HK-2 (cell line): Measurements from ENCODE around the gene NDUFA11.
"Not testable (repeated sequence)": the region's sequence is repeated elsewhere in the genome, so short reads cannot be mapped to it uniquely, and the experiment has no call there.

Source experiments
- DNase-seq: peaks from one replicate; pipeline ENCODE4 v3.0.0-alpha.2; 2018; ENCODE audit not compliant: unreplicated experiment

Gene NDUFA11

GRCh38 chr19:5890099-5890498 lies 13.5 kb downstream of the NDUFA11 start:
- no peak for DNase-seq

- DNase-seq = no peak
These were observed 14.2 kb downstream of the NDUFA11 start for GRCh38 chr19:5889288-5889971.

GRCh38 chr19:5884065-5884811 lies 19.4 kb downstream of the NDUFA11 start:
- not testable (repeated sequence) for DNase-seq

GRCh38 chr19:5883157-5883873 lies 20.3 kb downstream of the NDUFA11 start:
- not testable (repeated sequence) for DNase-seq

GRCh38 chr19:5882421-5882968 lies 21.1 kb downstream of the NDUFA11 start:
- DNase-seq = no peak

- DNase-seq = no peak
These were observed 21.9 kb downstream of the NDUFA11 start for GRCh38 chr19:5881543-5882299.

- peak; percentile 86 for DNase-seq
These were observed 22.9 kb downstream of the NDUFA11 start for GRCh38 chr19:5880604-5881078.

- no peak for DNase-seq
These were observed 23.4 kb downstream of the NDUFA11 start for GRCh38 chr19:5880196-5880595.

GRCh38 chr19:5877882-5878281 lies 25.7 kb downstream of the NDUFA11 start:
- no peak for DNase-seq

- no peak for DNase-seq
These were observed 26.2 kb downstream of the NDUFA11 start for GRCh38 chr19:5877427-5877826.

GRCh38 chr19:5874496-5874895 lies 29.1 kb downstream of the NDUFA11 start:
- DNase-seq = not testable (repeated sequence)

- DNase-seq = no peak
These were observed 29.9 kb downstream of the NDUFA11 start for GRCh38 chr19:5873617-5874199.

- no peak for DNase-seq
These were observed 32.6 kb downstream of the NDUFA11 start for GRCh38 chr19:5870986-5871394.

- no peak for DNase-seq
These were observed 36.1 kb downstream of the NDUFA11 start for GRCh38 chr19:5867201-5868136.

- no peak for DNase-seq
These were observed 37.8 kb downstream of the NDUFA11 start for GRCh38 chr19:5865772-5866171.

GRCh38 chr19:5864725-5865486 lies 38.7 kb downstream of the NDUFA11 start:
- no peak for DNase-seq

GRCh38 chr19:5864013-5864720 lies 39.4 kb downstream of the NDUFA11 start:
- DNase-seq = no peak

- no peak for DNase-seq
These were observed 40.4 kb downstream of the NDUFA11 start for GRCh38 chr19:5863030-5863665.
